HEK293 (cell line): ENCODE results near the gene CCDC27.

Experiments used
- GLIS2 ChIP-seq: fragments of 450-650 bp; formaldehyde crosslinking; IDR thresholded peaks from 2 replicates; pipeline ENCODE4 v1.5.1; 2016; ENCODE audit warnings: missing biosample characterization, missing genetic modification characterization
- KLF16 ChIP-seq: fragments of 450-650 bp; formaldehyde crosslinking; IDR thresholded peaks from 2 replicates; pipeline ENCODE4 v1.5.1; 2017; ENCODE audit warnings: missing biosample characterization, missing genetic modification characterization
- MEIS1 ChIP-seq: sonication (generic); formaldehyde crosslinking; IDR thresholded peaks from 2 replicates; pipeline ENCODE4 v1.8.1; 2022; ENCODE audit warnings: missing genetic modification reagents, mild to moderate bottlenecking, borderline replicate concordance
- SCRT2 ChIP-seq: fragments of 450-650 bp; formaldehyde crosslinking; IDR thresholded peaks from 2 replicates; pipeline ENCODE4 v1.5.1; 2016; ENCODE audit warnings: missing biosample characterization, missing genetic modification characterization
- ZBTB6 ChIP-seq: fragments of 450-650 bp; formaldehyde crosslinking; IDR thresholded peaks from 2 replicates; pipeline ENCODE4 v1.5.1; 2017; ENCODE audit warnings: missing biosample characterization, missing genetic modification characterization
- ZEB2 ChIP-seq: fragments of 450-650 bp; formaldehyde crosslinking; IDR thresholded peaks from 2 replicates; pipeline ENCODE4 v1.5.1; 2016; ENCODE audit warnings: missing biosample characterization, missing genetic modification characterization
- ZFHX2 ChIP-seq: fragments of 450-650 bp; formaldehyde crosslinking; conservative IDR thresholded peaks from 2 replicates; pipeline ENCODE4 v1.5.1; 2016; ENCODE audit warnings: missing biosample characterization, missing genetic modification characterization
- ZIC2 ChIP-seq: fragments of 450-650 bp; formaldehyde crosslinking; IDR thresholded peaks from 2 replicates; pipeline ENCODE4 v1.5.1; 2016; ENCODE audit warnings: missing biosample characterization, missing genetic modification characterization
- ZNF24 ChIP-seq: fragments of 450-650 bp; formaldehyde crosslinking; IDR thresholded peaks from 2 replicates; pipeline ENCODE4 v1.5.1; 2016; ENCODE audit warnings: missing biosample characterization, missing genetic modification characterization
- ZNF394 ChIP-seq: fragments of 450-650 bp; formaldehyde crosslinking; IDR thresholded peaks from 2 replicates; pipeline ENCODE4 v1.5.1; 2016; ENCODE audit warnings: missing biosample characterization, missing genetic modification characterization, mild to moderate bottlenecking, moderate library complexity, borderline replicate concordance
- ZNF501 ChIP-seq: fragments of 450-650 bp; formaldehyde crosslinking; IDR thresholded peaks from 2 replicates; pipeline ENCODE4 v1.5.1; 2016; ENCODE audit warnings: missing biosample characterization, missing genetic modification characterization
- ZNF610 ChIP-seq: fragments of 450-650 bp; formaldehyde crosslinking; IDR thresholded peaks from 2 replicates; pipeline ENCODE4 v1.5.1; 2016; ENCODE audit warnings: missing biosample characterization, missing genetic modification characterization, borderline replicate concordance
- ZNF639 ChIP-seq: fragments of 450-650 bp; formaldehyde crosslinking; IDR thresholded peaks from 2 replicates; pipeline ENCODE4 v1.5.1; 2016; ENCODE audit warnings: missing biosample characterization, missing genetic modification characterization
- ZNF692 ChIP-seq: fragments of 450-650 bp; formaldehyde crosslinking; IDR thresholded peaks from 2 replicates; pipeline ENCODE4 v1.5.1; 2016; ENCODE audit warnings: missing biosample characterization, missing genetic modification characterization
- TF ChIP-seq, protein P1 (sequence below): fragments of 450-650 bp; formaldehyde crosslinking; conservative IDR thresholded peaks from 2 replicates; pipeline ENCODE4 v1.5.1; 2016; ENCODE audit warnings: low read depth, missing biosample characterization, missing genetic modification characterization
- TF ChIP-seq, protein P2 (sequence below): fragments of 450-650 bp; formaldehyde crosslinking; IDR thresholded peaks from 2 replicates; pipeline ENCODE4 v1.5.1; 2016; ENCODE audit warnings: missing biosample characterization, missing genetic modification characterization
- TF ChIP-seq, protein P3 (sequence below): fragments of 450-650 bp; formaldehyde crosslinking; IDR thresholded peaks from 2 replicates; pipeline ENCODE4 v1.5.1; 2016; ENCODE audit warnings: missing biosample characterization, missing genetic modification characterization
- TF ChIP-seq, protein P4 (sequence below): fragments of 450-650 bp; formaldehyde crosslinking; IDR thresholded peaks from 2 replicates; pipeline ENCODE4 v1.5.1; 2016; ENCODE audit warnings: missing biosample characterization, missing genetic modification characterization
- TF ChIP-seq, protein P5 (sequence below): fragments of 450-650 bp; formaldehyde crosslinking; IDR thresholded peaks from 2 replicates; pipeline ENCODE4 v1.5.1; 2016; ENCODE audit warnings: missing biosample characterization, missing genetic modification characterization

The CCDC27 gene

GRCh38 chr1:3796215-3797061 lies 44.2 kb downstream of the CCDC27 start, which contains the start of gene LRRC47 (continued):
- TF ChIP-seq ZNF639 (tag by site-specific recombination) (peak; percentile 89; the same call in 1 of the 2 replicates), SCRT2 (tag by site-specific recombination) (peak; percentile 86), ZBTB6 (tag by site-specific recombination) (peak; percentile 54; the same call in 1 of the 2 replicates), ZIC2 (tag by site-specific recombination) (peak; percentile 54), ZNF24 (tag by site-specific recombination) (0 out of 2 replicates have a peak, but pooled peaks have one; percentile 34), ZNF394 (tag by site-specific recombination) (peak; percentile 39; the same call in 1 of the 2 replicates), ZNF692 (tag by site-specific recombination) (peak; percentile 28; the same call in 1 of the 2 replicates), ZFHX2 (tag by site-specific recombination) (peak; percentile 58), ZNF610 (tag by site-specific recombination) (peak; percentile 71; the same call in 1 of the 2 replicates), MEIS1 (no peak), ZEB2 (tag by site-specific recombination) (0 out of 2 replicates have a peak, but pooled peaks have one; percentile 40), GLIS2 (tag by site-specific recombination) (peak; percentile 76), ZNF501 (tag by site-specific recombination) (peak; percentile 49; the same call in 1 of the 2 replicates), KLF16 (tag by site-specific recombination) (peak; percentile 97)
- TF ChIP-seq, protein P1, sequence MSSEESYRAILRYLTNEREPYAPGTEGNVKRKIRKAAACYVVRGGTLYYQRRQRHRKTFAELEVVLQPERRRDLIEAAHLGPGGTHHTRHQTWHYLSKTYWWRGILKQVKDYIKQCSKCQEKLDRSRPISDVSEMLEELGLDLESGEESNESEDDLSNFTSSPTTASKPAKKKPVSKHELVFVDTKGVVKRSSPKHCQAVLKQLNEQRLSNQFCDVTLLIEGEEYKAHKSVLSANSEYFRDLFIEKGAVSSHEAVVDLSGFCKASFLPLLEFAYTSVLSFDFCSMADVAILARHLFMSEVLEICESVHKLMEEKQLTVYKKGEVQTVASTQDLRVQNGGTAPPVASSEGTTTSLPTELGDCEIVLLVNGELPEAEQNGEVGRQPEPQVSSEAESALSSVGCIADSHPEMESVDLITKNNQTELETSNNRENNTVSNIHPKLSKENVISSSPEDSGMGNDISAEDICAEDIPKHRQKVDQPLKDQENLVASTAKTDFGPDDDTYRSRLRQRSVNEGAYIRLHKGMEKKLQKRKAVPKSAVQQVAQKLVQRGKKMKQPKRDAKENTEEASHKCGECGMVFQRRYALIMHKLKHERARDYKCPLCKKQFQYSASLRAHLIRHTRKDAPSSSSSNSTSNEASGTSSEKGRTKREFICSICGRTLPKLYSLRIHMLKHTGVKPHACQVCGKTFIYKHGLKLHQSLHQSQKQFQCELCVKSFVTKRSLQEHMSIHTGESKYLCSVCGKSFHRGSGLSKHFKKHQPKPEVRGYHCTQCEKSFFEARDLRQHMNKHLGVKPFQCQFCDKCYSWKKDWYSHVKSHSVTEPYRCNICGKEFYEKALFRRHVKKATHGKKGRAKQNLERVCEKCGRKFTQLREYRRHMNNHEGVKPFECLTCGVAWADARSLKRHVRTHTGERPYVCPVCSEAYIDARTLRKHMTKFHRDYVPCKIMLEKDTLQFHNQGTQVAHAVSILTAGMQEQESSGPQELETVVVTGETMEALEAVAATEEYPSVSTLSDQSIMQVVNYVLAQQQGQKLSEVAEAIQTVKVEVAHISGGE (tag by site-specific recombination): peak; percentile 92
- TF ChIP-seq, protein P2, sequence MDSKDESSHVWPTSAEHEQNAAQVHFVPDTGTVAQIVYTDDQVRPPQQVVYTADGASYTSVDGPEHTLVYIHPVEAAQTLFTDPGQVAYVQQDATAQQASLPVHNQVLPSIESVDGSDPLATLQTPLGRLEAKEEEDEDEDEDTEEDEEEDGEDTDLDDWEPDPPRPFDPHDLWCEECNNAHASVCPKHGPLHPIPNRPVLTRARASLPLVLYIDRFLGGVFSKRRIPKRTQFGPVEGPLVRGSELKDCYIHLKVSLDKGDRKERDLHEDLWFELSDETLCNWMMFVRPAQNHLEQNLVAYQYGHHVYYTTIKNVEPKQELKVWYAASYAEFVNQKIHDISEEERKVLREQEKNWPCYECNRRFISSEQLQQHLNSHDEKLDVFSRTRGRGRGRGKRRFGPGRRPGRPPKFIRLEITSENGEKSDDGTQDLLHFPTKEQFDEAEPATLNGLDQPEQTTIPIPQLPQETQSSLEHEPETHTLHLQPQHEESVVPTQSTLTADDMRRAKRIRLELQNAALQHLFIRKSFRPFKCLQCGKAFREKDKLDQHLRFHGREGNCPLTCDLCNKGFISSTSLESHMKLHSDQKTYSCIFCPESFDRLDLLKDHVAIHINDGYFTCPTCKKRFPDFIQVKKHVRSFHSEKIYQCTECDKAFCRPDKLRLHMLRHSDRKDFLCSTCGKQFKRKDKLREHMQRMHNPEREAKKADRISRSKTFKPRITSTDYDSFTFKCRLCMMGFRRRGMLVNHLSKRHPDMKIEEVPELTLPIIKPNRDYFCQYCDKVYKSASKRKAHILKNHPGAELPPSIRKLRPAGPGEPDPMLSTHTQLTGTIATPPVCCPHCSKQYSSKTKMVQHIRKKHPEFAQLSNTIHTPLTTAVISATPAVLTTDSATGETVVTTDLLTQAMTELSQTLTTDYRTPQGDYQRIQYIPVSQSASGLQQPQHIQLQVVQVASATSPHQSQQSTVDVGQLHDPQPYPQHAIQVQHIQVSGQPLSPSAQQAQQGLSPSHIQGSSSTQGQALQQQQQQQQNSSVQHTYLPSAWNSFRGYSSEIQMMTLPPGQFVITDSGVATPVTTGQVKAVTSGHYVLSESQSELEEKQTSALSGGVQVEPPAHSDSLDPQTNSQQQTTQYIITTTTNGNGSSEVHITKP (tag by site-specific recombination): peak; percentile 99
- TF ChIP-seq, protein P3, sequence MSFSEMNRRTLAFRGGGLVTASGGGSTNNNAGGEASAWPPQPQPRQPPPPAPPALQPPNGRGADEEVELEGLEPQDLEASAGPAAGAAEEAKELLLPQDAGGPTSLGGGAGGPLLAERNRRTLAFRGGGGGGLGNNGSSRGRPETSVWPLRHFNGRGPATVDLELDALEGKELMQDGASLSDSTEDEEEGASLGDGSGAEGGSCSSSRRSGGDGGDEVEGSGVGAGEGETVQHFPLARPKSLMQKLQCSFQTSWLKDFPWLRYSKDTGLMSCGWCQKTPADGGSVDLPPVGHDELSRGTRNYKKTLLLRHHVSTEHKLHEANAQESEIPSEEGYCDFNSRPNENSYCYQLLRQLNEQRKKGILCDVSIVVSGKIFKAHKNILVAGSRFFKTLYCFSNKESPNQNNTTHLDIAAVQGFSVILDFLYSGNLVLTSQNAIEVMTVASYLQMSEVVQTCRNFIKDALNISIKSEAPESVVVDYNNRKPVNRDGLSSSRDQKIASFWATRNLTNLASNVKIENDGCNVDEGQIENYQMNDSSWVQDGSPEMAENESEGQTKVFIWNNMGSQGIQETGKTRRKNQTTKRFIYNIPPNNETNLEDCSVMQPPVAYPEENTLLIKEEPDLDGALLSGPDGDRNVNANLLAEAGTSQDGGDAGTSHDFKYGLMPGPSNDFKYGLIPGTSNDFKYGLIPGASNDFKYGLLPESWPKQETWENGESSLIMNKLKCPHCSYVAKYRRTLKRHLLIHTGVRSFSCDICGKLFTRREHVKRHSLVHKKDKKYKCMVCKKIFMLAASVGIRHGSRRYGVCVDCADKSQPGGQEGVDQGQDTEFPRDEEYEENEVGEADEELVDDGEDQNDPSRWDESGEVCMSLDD (tag by site-specific recombination): peak; percentile 70
- TF ChIP-seq, protein P4, sequence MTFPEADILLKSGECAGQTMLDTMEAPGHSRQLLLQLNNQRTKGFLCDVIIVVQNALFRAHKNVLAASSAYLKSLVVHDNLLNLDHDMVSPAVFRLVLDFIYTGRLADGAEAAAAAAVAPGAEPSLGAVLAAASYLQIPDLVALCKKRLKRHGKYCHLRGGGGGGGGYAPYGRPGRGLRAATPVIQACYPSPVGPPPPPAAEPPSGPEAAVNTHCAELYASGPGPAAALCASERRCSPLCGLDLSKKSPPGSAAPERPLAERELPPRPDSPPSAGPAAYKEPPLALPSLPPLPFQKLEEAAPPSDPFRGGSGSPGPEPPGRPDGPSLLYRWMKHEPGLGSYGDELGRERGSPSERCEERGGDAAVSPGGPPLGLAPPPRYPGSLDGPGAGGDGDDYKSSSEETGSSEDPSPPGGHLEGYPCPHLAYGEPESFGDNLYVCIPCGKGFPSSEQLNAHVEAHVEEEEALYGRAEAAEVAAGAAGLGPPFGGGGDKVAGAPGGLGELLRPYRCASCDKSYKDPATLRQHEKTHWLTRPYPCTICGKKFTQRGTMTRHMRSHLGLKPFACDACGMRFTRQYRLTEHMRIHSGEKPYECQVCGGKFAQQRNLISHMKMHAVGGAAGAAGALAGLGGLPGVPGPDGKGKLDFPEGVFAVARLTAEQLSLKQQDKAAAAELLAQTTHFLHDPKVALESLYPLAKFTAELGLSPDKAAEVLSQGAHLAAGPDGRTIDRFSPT: peak; percentile 96
- TF ChIP-seq, protein P5, sequence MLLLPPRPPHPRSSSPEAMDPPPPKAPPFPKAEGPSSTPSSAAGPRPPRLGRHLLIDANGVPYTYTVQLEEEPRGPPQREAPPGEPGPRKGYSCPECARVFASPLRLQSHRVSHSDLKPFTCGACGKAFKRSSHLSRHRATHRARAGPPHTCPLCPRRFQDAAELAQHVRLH (tag by site-specific recombination): 0 out of 2 replicates have a peak, but pooled peaks have one; percentile 54
